Measurements from ENCODE around the gene GRAMD1A.

DNA sequence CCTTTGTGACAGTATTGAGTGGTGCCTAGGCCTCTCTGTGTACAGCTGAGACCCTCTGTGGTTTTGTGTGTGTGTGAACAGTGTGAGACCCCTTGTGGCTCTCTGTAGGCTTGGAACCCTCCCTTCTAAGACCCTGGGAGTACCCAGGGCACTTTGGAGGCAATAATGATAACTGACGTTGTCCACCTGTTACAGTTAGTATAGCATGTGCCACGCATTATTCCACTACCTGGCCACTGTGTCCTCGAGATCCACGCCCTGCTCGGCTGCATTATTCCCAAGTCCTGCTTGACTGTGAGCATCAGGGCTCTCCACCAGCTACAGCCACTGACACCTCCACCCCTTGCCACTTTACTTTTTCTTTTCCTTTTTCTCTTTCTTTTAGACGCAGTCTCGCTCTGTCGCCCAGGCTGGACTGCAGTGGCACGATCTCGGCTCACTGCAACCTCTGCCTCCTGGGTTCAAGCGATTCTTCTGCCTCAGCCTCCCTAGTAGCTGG lies 2.0 kb downstream of the GRAMD1A start:
- TF ChIP-seq CTCF (IDR thresholded peaks at IDR 0.05) (no peak), POLR2AphosphoS5 (IDR thresholded peaks at IDR 0.05) (no peak)

All from breast epithelium (tissue), 3 donors.